GM21619 (cell line): Measurements from ENCODE around the gene TRIP6.
"Not testable (repeated sequence)": the region's sequence is repeated elsewhere in the genome, so short reads cannot be mapped to it uniquely, and the experiment has no call there.

Source experiments
- ATAC-seq: cut with Tn5 transposase; IDR thresholded peaks from one replicate; pipeline ENCODE4 v1.9.1; 2021; ENCODE audit not compliant: unreplicated experiment

Gene TRIP6

DNA sequence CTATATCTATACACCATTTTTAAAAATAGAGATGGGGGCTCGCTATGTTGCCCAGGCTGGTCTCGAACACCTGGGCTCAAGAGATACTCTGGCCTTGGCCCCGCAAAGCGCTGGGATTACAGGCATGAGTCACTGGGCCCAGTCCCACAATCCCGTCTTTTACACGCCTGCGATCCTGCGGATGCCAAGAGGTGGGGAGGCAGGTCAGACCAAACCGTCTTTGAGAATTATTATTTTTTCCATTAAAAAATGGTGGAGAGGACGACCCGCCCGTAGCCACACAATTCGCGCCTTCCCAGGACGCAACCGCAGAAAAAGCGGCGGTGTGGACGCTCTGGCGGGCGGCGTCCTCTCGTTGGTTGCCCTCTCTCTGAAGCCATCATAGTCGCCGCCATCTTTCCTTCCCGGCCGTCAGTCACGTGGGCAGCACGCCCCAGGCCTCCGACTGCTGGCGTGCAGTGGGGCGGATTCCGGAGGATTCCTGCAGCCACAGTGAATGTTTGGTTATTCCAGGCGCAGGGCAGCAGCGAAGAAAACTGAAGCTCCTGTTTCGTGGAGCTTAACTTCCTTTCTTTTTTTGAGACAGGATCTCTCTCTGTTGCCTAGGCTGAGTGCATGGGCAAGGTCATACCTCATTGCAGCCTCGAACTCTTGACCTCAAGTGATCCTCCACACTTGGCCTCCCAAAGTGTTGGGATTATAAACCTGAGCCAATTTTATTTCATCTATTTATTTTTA lies 29.9 kb upstream of the TRIP6 start:
- peak; percentile 87 for ATAC-seq

DNA sequence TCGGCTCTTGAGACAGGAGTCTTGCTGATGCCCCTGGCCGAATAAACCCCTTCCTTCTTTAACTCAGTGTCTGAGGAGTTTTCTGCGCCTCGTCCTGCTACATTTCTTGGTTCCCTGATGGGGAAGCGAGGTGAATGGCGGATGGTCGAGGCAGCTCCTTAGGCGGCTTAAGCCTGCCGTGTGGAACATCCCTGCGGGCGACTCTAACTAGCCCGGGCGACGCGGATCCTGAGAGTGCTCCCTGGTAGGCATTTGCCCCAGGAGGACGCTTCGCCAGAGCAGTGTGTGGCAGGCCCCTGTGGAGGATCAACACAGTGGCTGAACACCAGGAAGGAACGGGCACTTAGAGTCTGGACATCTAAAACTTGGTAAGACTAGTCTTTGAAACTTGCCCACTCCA lies 27.8 kb upstream of the TRIP6 start:
- ATAC-seq: no peak

DNA sequence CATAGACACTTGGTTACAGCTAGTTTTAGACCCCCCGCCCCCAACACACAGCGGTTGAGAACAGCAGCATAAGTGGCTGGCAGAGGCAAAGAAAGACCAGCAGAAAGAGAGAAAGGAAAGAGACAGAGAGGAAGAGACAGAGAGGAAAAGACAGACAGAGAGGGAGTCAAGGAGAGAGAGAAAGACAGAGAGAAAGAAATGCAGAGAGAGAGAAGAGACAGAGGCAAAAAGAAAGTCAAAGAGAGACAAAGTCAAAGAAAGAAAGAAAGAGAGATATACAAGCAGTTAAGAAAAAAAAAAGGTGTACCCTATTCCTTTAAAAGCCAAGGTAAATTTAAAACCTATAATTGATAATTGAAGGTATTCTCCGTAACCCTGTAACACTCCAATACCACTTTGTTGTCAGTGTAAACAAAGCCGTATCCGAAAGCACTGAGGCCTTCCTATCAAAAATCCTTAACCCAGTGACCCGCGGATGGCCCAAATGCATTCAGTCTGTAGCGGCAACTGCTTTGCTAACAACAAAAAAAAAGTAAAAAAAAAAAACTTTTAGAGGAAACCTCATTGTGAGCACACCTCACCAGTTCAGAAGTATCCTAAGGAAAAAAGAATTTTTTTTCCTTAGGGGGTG lies 26.6 kb upstream of the TRIP6 start:
- no peak for ATAC-seq

GRCh38 chr7:100847360-100847759 lies 19.8 kb upstream of the TRIP6 start:
- no peak for ATAC-seq

- peak; percentile 88 for ATAC-seq
These were observed 14.9 kb upstream of the TRIP6 start, which contains the start of gene SLC12A9 for GRCh38 chr7:100852048-100852872. Gene SLC12A9, plus strand, starts transcription at chr7:100852713. Its CDS starts 1,485 bp downstream, at chr7:100854198.

- no peak for ATAC-seq
These were observed 12.9 kb upstream of the TRIP6 start for GRCh38 chr7:100854146-100854895.

GRCh38 chr7:100854899-100855298 lies 12.3 kb upstream of the TRIP6 start:
- ATAC-seq: not testable (repeated sequence)

- no peak for ATAC-seq
These were observed 11.7 kb upstream of the TRIP6 start for GRCh38 chr7:100855515-100855914.

GRCh38 chr7:100856871-100857282 lies 10.3 kb upstream of the TRIP6 start:
- no peak for ATAC-seq

GRCh38 chr7:100859856-100860255 lies 7.3 kb upstream of the TRIP6 start:
- no peak for ATAC-seq

DNA sequence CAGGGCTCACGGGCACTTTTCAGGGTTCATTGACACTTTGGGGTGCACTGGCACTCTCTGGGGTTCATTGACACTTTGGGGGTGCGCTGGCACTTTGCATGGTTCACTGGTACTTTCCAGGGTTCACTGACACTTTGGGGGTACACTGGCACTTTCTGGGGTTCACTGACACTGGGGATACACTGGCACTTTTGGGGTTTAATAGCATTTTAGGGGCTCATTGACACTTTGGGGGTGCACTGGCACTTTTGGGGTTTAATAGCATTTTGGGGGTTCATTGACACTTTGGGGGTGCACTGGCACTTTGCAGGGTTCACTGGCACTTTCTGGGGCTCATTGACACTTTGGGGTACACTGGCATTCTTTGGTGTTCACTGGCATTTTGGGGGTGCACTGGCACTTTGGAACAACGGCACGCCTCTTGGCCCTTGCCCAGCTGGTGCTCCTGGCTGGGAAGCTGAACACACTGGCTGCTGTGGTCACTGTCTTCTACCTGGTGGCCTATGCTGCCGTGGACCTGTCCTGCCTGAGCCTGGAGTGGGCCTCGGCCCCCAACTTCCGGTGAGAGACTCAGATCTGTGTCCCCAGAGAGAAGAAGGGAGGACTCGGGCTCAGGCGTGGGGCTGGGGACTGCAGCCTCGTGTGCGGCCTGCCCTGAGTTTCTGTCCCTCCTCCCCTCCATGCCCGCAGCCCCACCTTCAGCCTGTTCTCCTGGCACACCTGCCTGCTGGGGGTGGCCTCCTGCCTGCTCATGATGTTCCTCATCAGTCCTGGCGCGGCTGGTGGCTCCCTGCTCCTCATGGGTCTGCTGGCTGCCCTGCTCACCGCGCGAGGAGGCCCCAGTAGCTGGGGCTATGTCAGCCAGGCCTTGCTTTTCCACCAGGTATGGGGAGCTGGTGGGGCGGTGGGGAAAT lies 6.2 kb upstream of the TRIP6 start:
- no peak for ATAC-seq

DNA sequence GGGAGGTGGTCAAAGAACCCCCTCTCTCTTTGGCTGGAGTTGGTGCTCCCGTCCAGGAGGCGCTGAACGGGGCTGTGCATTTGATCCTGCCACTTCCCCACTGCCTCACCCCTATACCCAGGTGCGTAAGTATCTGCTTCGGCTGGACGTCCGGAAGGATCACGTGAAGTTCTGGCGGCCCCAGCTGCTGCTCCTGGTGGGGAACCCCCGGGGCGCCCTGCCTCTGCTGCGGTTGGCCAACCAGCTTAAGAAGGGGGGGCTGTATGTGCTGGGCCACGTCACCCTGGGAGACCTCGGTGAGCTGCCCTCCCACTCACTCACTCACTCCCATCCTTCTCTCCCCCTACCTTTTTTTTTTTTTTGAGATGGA lies 5.6 kb upstream of the TRIP6 start:
- ATAC-seq: no peak

DNA sequence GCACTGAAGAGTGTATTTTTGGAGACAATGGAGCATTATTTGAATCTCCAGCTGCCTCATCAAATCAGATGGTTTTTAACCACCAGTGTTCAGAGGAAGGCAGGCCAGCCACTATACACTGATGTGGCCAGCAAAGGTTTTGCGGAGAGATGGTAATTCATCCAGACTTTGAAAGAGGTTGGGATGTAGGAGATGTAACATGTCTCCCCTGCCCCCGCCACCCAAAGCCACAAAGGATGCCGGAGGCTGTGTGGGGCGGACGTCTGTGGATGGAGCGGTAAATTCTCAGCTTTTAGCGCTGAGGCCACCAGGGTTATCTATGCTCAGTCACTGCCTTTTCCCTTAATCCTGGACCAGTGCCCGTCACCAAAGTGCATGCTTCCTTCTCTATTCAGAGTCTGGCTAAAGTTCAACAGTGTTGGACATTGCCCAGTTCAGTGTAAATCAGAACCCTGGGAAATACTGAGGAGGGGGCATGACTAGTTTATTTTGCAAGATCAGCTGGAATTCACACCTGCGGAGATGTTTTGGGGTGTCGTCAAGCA lies 3.7 kb upstream of the TRIP6 start:
- ATAC-seq: no peak

DNA sequence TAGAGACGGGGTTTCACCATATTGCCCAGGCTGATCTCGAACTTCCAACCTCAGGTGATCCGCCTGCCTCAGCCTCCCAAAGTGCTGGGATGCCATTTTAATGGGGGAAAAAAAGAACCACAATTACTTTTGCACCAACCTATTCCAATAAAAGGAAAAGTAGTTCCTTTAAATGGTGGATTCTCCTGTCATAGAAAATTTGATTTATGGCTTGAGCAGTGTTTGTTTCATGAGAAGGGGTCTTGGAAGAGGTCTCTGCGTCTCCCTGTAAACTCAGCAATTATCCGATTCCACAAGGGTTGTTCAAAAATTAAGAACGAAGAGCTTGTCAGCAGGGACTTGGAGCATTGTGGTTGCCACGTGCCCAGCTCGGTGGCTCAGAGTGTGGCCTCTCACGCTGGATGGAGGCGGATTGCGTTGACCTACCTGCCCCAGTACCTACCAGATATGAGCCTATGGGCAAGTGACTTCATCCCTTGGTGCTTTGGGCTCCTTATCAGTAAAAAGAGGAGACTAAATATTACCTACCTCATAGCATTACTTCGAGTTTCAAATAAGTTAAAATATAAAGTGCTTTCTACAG lies 2.8 kb upstream of the TRIP6 start:
- ATAC-seq: no peak

DNA sequence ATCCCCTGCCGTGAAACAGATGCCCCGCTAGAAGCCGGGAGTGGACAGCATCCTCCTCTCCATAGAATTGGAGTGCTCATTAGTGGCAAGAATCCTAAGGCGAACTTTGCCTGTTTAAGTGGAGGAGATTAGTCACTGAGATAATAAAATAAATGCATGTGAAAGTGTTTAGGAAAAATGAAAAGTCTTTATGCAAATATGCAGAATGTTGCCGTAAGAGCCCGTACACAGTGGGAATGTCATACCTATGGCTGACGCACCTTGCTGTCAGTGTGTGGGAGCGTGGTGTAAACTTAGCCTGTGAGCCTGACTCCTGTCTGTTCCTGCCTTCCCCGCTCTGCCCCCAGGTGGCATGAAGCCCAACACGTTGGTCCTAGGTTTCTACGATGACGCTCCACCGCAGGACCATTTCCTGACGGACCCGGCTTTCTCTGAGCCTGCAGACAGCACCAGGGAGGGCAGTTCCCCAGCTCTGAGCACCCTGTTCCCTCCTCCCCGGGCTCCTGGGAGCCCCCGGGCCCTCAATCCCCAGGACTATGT lies 1.7 kb upstream of the TRIP6 start:
- no peak for ATAC-seq

DNA sequence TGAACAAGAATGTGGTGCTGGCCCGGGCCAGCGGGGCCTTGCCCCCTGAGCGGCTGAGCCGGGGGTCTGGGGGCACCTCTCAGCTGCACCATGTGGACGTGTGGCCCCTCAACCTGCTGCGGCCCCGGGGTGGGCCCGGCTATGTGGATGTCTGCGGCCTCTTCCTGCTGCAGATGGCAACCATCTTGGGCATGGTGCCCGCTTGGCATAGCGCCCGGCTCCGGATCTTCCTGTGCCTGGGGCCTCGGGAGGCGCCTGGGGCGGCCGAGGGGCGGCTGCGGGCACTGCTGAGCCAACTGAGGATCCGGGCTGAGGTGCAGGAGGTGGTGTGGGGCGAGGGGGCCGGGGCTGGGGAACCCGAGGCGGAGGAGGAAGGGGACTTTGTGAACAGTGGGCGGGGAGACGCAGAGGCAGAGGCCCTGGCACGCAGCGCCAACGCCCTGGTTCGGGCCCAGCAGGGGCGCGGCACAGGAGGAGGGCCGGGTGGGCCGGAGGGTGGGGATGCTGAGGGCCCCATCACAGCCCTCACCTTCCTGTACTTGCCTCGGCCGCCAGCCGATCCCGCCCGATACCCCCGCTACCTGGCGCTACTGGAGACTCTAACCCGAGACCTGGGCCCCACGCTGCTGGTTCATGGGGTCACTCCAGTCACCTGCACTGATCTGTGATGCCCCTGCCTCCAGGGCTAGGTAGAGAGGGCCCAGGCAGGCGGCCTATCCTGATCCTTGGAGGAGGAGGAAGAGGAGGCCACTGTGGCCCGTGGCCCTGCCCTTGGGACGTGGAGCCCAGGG lies 1.1 kb upstream of the TRIP6 start:
- ATAC-seq: no peak

GRCh38 chr7:100866729-100867039 lies 503 bp upstream of the TRIP6 start:
- ATAC-seq: no peak

DNA sequence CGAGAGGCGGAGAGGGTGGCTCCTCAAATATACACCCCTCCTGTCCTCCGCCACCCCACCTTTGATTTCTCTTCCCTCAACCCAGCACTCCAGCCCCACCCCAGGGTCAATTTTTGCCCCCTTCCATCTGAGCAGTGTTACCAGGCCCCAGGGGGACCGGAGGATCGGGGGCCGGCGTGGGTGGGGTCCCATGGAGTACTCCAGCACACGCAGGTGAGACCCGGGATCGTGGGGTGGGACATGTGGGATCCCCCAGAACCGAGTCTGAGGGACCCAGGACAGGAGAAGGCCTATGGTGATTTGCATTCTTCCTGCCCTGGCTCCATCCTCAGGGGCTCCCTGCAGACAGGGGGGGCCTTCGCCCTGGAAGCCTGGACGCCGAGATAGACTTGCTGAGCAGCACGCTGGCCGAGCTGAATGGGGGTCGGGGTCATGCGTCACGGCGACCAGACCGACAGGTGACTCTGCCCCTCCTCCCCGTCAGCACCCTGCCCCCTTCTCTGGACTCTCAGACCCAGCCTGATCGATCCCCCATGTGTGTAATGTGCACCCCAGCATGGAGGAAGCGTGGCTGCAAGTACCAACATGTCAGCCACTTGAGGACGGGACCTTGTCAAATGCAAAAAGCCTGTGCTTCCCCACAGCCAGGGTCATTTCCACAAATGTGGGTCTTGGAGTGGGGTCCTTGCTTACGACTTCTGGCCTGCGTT lies 744 bp downstream of the TRIP6 start:
- no peak for ATAC-seq
